Activated CD4-positive, alpha-beta T cell treated with anti-CD3 and anti-CD28 coated beads for 36 hours (primary cell): Measurements from ENCODE around the gene ADGRB2. TPM values are rescaled to one million over a fixed set of nuclear protein-coding genes. Genes with fewer than 3 reads are reported as not detected.
A peak's percentile ranks its signal among the peaks of the same experiment; 100 is the strongest.

Experiments used
- ATAC-seq: fragments of 200-7000 bp; cut with Tn5 transposase; one replicate; pipeline ENCODE4 v1.10.0; 2021; ENCODE audit warnings: mild to moderate bottlenecking, moderate library complexity
- CTCF ChIA-PET: fragments of 350-600 bp; sonication (Branson Sonifier 250); formaldehyde crosslinking; loops from one replicate; lab custom pipeline; 2021; ENCODE audit warnings: antibody characterized with exemption; lab: Charles Lee
- POLR2A ChIA-PET: fragments of 350-600 bp; sonication (Branson Sonifier 250); formaldehyde crosslinking; loops from one replicate; lab custom pipeline; 2021; ENCODE audit warnings: antibody characterized with exemption, inconsistent platforms; lab: Charles Lee
- DNase-seq: peaks from one replicate; pipeline ENCODE4 v3.0.0-alpha.2; 2020
- H3K27ac Mint-ChIP-seq: one replicate; pipeline ENCODE4 v1.8.0; 2021; ENCODE audit warnings: mixed read lengths
- H3K27me3 Mint-ChIP-seq: one replicate; pipeline ENCODE4 v1.8.0; 2021; ENCODE audit warnings: mixed read lengths
- H3K36me3 Mint-ChIP-seq: one replicate; pipeline ENCODE4 v1.8.0; 2021; ENCODE audit warnings: low read depth, mixed read lengths
- H3K4me1 Mint-ChIP-seq: one replicate; pipeline ENCODE4 v1.8.0; 2021; ENCODE audit warnings: mixed read lengths
- H3K4me3 Mint-ChIP-seq: one replicate; pipeline ENCODE4 v1.8.0; 2021; ENCODE audit warnings: mild to moderate bottlenecking, moderate library complexity, mixed read lengths
- H3K9me3 Mint-ChIP-seq: one replicate; pipeline ENCODE4 v1.8.0; 2021; ENCODE audit warnings: low read depth, mixed read lengths
- intact Hi-C, 2 experiments: fragments of 100-400 bp; cut with DNase I in 1 of 2; cut with micrococcal nuclease in 1 of 2; formaldehyde crosslinking; loops; one replicate each; pipeline versions ENCODE4 v1.14.2 to v1.15.1; 2022 to 2024; cut with DNase I, micrococcal nuclease
- total RNA-seq, 2 experiments: library from RNA; stranded (reverse); gene quantifications; one replicate each; pipeline ENCODE4 v1.2.3, GENCODE V29; 2021

Gene ADGRB2
- total RNA-seq, 2 experiments from 2014 or later: 1.2 TPM

GRCh38 chr1:31793086-31793485 lies 28.9 kb upstream of the ADGRB2 start:
- ChIA-PET CTCF (no interaction called here), POLR2A (no interaction called here)
- H3K9me3 Mint-ChIP-seq: no peaks in the 10 kb centered on the region
- DNase-seq (peak; percentile 4), ATAC-seq (no peak)
- H3K27ac Mint-ChIP-seq: no peak overlapping the region
- peaks cover 10% of the 10 kb centered on the region for H3K4me1 Mint-ChIP-seq
- H3K4me3 Mint-ChIP-seq: no peak overlapping the region
- intact Hi-C loops: no loop called here
- no peaks in the 10 kb centered on the region for H3K36me3 Mint-ChIP-seq
- H3K27me3 Mint-ChIP-seq: no peaks in the 10 kb centered on the region

GRCh38 chr1:31792541-31792940 lies 28.4 kb upstream of the ADGRB2 start:
- H3K4me3 Mint-ChIP-seq: no peak overlapping the region
- H3K4me1 Mint-ChIP-seq: peaks cover 10% of the 10 kb centered on the region
- no peak overlapping the region for H3K27ac Mint-ChIP-seq
- no peaks in the 10 kb centered on the region for H3K36me3 Mint-ChIP-seq
- H3K9me3 Mint-ChIP-seq: no peaks in the 10 kb centered on the region
- ATAC-seq: no peak
- intact Hi-C loops: no loop called here
- ChIA-PET CTCF (interaction anchor here (1.1 to 1.2 kb wide), 2 partner anchors 30 to 33 kb away, joined by 3 read pairs; no protein-coding TSS in a partner anchor), POLR2A (no interaction called here)
- H3K27me3 Mint-ChIP-seq: no peaks in the 10 kb centered on the region
- no peak for DNase-seq

GRCh38 chr1:31792116-31792515 lies 28.0 kb upstream of the ADGRB2 start:
- ChIA-PET CTCF (interaction anchor here (0.5 to 1.2 kb wide), 3 partner anchors 29 to 205 kb away, joined by 3 read pairs; no protein-coding TSS in a partner anchor), POLR2A (no interaction called here)
- H3K4me3 Mint-ChIP-seq: no peak overlapping the region
- no peaks in the 10 kb centered on the region for H3K36me3 Mint-ChIP-seq
- no peaks in the 10 kb centered on the region for H3K9me3 Mint-ChIP-seq
- intact Hi-C loops: no loop called here
- peaks cover 10% of the 10 kb centered on the region for H3K4me1 Mint-ChIP-seq
- no peaks in the 10 kb centered on the region for H3K27me3 Mint-ChIP-seq
- ATAC-seq: no peak
- peak; percentile 3 for DNase-seq
- no peak overlapping the region for H3K27ac Mint-ChIP-seq

GRCh38 chr1:31791131-31791858 lies 27.2 kb upstream of the ADGRB2 start:
- no peaks in the 10 kb centered on the region for H3K36me3 Mint-ChIP-seq
- POLR2A ChIA-PET: no interaction called here
- ATAC-seq: no peak

GRCh38 chr1:31790641-31791091 lies 26.5 kb upstream of the ADGRB2 start:
- intact Hi-C loops: no loop called here
- Mint-ChIP-seq H3K4me1 (peaks cover 10% of the 10 kb centered on the region), H3K9me3 (no peaks in the 10 kb centered on the region), H3K4me3 (no peak overlapping the region), H3K36me3 (no peaks in the 10 kb centered on the region), H3K27me3 (no peaks in the 10 kb centered on the region), H3K27ac (no peak overlapping the region)
- DNase-seq (no peak), ATAC-seq (no peak)
- ChIA-PET CTCF (interaction anchor here (0.6 to 3.1 kb wide), 11 partner anchors 7 to 213 kb away, joined by 3 to 30 read pairs (median 5); no protein-coding TSS in a partner anchor), POLR2A (no interaction called here)

More at GRCh38 chr1:31791131-31791858, 27.2 kb upstream of the ADGRB2 start:
- Mint-ChIP-seq H3K27ac (no peak overlapping the region), H3K27me3 (no peaks in the 10 kb centered on the region), H3K4me3 (no peak overlapping the region), H3K4me1 (peaks cover 10% of the 10 kb centered on the region), H3K9me3 (no peaks in the 10 kb centered on the region)
- CTCF ChIA-PET: interaction anchor here (0.8 to 2.8 kb wide), 4 partner anchors 7 to 212 kb away, joined by 3 to 16 read pairs (median 7); no protein-coding TSS in a partner anchor
- no peak for DNase-seq
- intact Hi-C loops: no loop called here

GRCh38 chr1:31790140-31790539 lies 26.0 kb upstream of the ADGRB2 start:
- Mint-ChIP-seq H3K27ac (no peak overlapping the region), H3K36me3 (no peaks in the 10 kb centered on the region), H3K4me3 (no peak overlapping the region), H3K4me1 (peaks cover 10% of the 10 kb centered on the region), H3K9me3 (no peaks in the 10 kb centered on the region), H3K27me3 (no peaks in the 10 kb centered on the region)
- DNase-seq (no peak), ATAC-seq (no peak)
- ChIA-PET POLR2A (no interaction called here), CTCF (interaction anchor here (0.6 to 3.1 kb wide), 16 partner anchors 8 to 318 kb away, joined by 3 to 30 read pairs (median 6); partner anchors contain the start of gene KPNA6)
- intact Hi-C loops: no loop called here

GRCh38 chr1:31789259-31790065 lies 25.3 kb upstream of the ADGRB2 start:
- Mint-ChIP-seq H3K27ac (no peak overlapping the region), H3K27me3 (no peaks in the 10 kb centered on the region), H3K36me3 (no peaks in the 10 kb centered on the region), H3K4me3 (peak overlapping the region; percentile 75), H3K4me1 (peaks cover 10% of the 10 kb centered on the region), H3K9me3 (no peaks in the 10 kb centered on the region)
- DNase-seq (peak; percentile 99), ATAC-seq (peak; percentile 85)
- intact Hi-C loops: loop anchor here (1.0 to 2.0 kb wide), 13 partner anchors 27 to 493 kb away; partner anchors contain the start of genes COL16A1 (in 1 of the 2), SNRNP40 (in 1 of the 2), TXLNA (in 1 of the 2) and ZCCHC17 (in 1 of the 2)
- CTCF ChIA-PET: interaction anchor here (0.5 to 3.1 kb wide), 45 partner anchors 9 to 319 kb away, joined by 3 to 30 read pairs (median 4); partner anchors contain the start of genes KPNA6 and PEF1
- POLR2A ChIA-PET: interaction anchor here (0.6 to 1.5 kb wide), 5 partner anchors 27 to 224 kb away, joined by 3 to 10 read pairs (median 6); partner anchors contain the start of genes KHDRBS1 and PEF1

GRCh38 chr1:31788825-31789256 lies 24.7 kb upstream of the ADGRB2 start:
- intact Hi-C loops: loop anchor here (1.0 to 2.0 kb wide), 19 partner anchors 17 to 634 kb away; partner anchors contain the start of genes COL16A1 (in 1 of the 2), KHDRBS1 (in 1 of the 2), PTP4A2 (in 1 of the 2) and SNRNP40 (in 1 of the 2)
- peaks cover 10% of the 10 kb centered on the region for H3K4me1 Mint-ChIP-seq
- no peak for DNase-seq

GRCh38 chr1:31788138-31788824 lies 24.1 kb upstream of the ADGRB2 start:
- H3K36me3 Mint-ChIP-seq: no peaks in the 10 kb centered on the region
- H3K27me3 Mint-ChIP-seq: no peaks in the 10 kb centered on the region
- peak; percentile 80 for ATAC-seq
- ChIA-PET POLR2A (interaction anchor here (0.6 to 1.5 kb wide), 8 partner anchors 25 to 1035 kb away, joined by 3 to 10 read pairs (median 4); partner anchors contain the start of genes KHDRBS1 and PEF1), CTCF (interaction anchor here (0.5 to 3.1 kb wide), 38 partner anchors 10 to 730 kb away, joined by 3 to 30 read pairs (median 4); partner anchors contain the start of gene PEF1)
- peaks cover 10% of the 10 kb centered on the region for H3K4me1 Mint-ChIP-seq
- peak overlapping the region; percentile 82 for H3K27ac Mint-ChIP-seq
- intact Hi-C loops: loop anchor here (1.0 to 2.0 kb wide), 12 partner anchors 16 to 633 kb away; partner anchors contain the start of genes COL16A1 (in 1 of the 2), KHDRBS1 (in 1 of the 2), PTP4A2 (in 1 of the 2) and SNRNP40 (in 1 of the 2)
- peak overlapping the region; percentile 75 for H3K4me3 Mint-ChIP-seq
- DNase-seq: peak; percentile 96
- H3K9me3 Mint-ChIP-seq: no peaks in the 10 kb centered on the region

More at GRCh38 chr1:31788825-31789256, 24.7 kb upstream of the ADGRB2 start:
- CTCF ChIA-PET: interaction anchor here (0.5 to 3.1 kb wide), 45 partner anchors 9 to 729 kb away, joined by 3 to 30 read pairs (median 4); partner anchors contain the start of genes KPNA6 and PEF1
- peak overlapping the region; percentile 75 for H3K4me3 Mint-ChIP-seq
- H3K36me3 Mint-ChIP-seq: no peaks in the 10 kb centered on the region
- no peaks in the 10 kb centered on the region for H3K27me3 Mint-ChIP-seq
- POLR2A ChIA-PET: interaction anchor here (0.6 to 1.5 kb wide), 7 partner anchors 26 to 1036 kb away, joined by 3 to 10 read pairs (median 4); partner anchors contain the start of genes KHDRBS1 and PEF1
- H3K27ac Mint-ChIP-seq: peak overlapping the region; percentile 82
- H3K9me3 Mint-ChIP-seq: no peaks in the 10 kb centered on the region
- ATAC-seq: peak; percentile 65

GRCh38 chr1:31787786-31788137 lies 23.6 kb upstream of the ADGRB2 start:
- CTCF ChIA-PET: interaction anchor here (0.6 to 3.1 kb wide), 7 partner anchors 10 to 124 kb away, joined by 3 to 27 read pairs (median 13); no protein-coding TSS in a partner anchor
- no peaks in the 10 kb centered on the region for H3K36me3 Mint-ChIP-seq
- POLR2A ChIA-PET: interaction anchor here (0.6 to 1.0 kb wide), 2 partner anchors 42 to 101 kb away, joined by 3 read pairs; no protein-coding TSS in a partner anchor
- no peak for ATAC-seq
- H3K4me1 Mint-ChIP-seq: peaks cover 10% of the 10 kb centered on the region
- H3K9me3 Mint-ChIP-seq: no peaks in the 10 kb centered on the region
- DNase-seq: no peak
- intact Hi-C loops: loop anchor here (1.0 to 2.0 kb wide), 12 partner anchors 15 to 632 kb away; partner anchors contain the start of genes COL16A1 (in 1 of the 2), KHDRBS1 (in 1 of the 2), PTP4A2 (in 1 of the 2) and SNRNP40 (in 1 of the 2)
- H3K4me3 Mint-ChIP-seq: peak overlapping the region; percentile 75
- H3K27me3 Mint-ChIP-seq: no peaks in the 10 kb centered on the region
- H3K27ac Mint-ChIP-seq: peak overlapping the region; percentile 82
